ENCODE data around the gene SCFD2.

- TF ChIP-seq CTCF (IDR thresholded peaks at IDR 0.05) (no peak), POLR2AphosphoS5 (IDR thresholded peaks at IDR 0.05) (no peak)
Observed at GRCh38 chr4:53043055-53043454, 322.8 kb downstream of the SCFD2 start.
